HG03378 (cell line): ENCODE measurements around the gene NFIX.

Experiments
- ATAC-seq: cut with Tn5 transposase; IDR thresholded peaks from one replicate; pipeline ENCODE4 v1.9.1; 2021; ENCODE audit warnings: mild to moderate bottlenecking, moderate library complexity; ENCODE audit not compliant: unreplicated experiment

NFIX gene

GRCh38 chr19:13139633-13140311 lies 144.5 kb downstream of the NFIX start:
- ATAC-seq, result no peak

- ATAC-seq, result no peak
These were observed 151.7 kb downstream of the NFIX start for GRCh38 chr19:13146763-13147563.
